Parathyroid adenoma (tissue), 2 donors: ENCODE measurements around the gene COLEC12.
A peak's percentile ranks its signal among the peaks of the same experiment; 100 is the strongest.

Experiments used
- H2AFZ ChIP-seq: fragments of 300-600 bp; sonication (generic); one replicate; pipeline ENCODE4 v1.7.0; 2017; ENCODE audit warnings: antibody characterized with exemption, mild to moderate bottlenecking
- H3K27ac ChIP-seq: fragments of 300-600 bp; sonication (generic); one replicate; pipeline ENCODE4 v1.7.0; 2017
- H3K27me3 ChIP-seq: fragments of 300-600 bp; sonication (generic); one replicate; pipeline ENCODE4 v1.7.0; 2017; ENCODE audit warnings: low read length; ENCODE audit not compliant: control insufficient read depth, insufficient read depth
- H3K36me3 ChIP-seq: fragments of 300-600 bp; sonication (generic); one replicate; pipeline ENCODE4 v1.7.0; 2017; ENCODE audit warnings: low read length; ENCODE audit not compliant: control insufficient read depth, insufficient read depth
- H3K4me1 ChIP-seq: fragments of 300-600 bp; sonication (generic); one replicate; pipeline ENCODE4 v1.7.0; 2017; ENCODE audit warnings: control low read depth
- H3K4me2 ChIP-seq: fragments of 300-600 bp; sonication (generic); one replicate; pipeline ENCODE4 v1.7.0; 2017; ENCODE audit warnings: low read length
- H3K4me3 ChIP-seq: fragments of 300-600 bp; sonication (generic); one replicate; pipeline ENCODE4 v1.7.0; 2017; ENCODE audit warnings: low read depth, low read length
- H3K79me2 ChIP-seq: fragments of 300-600 bp; sonication (generic); one replicate; pipeline ENCODE4 v1.7.0; 2017; ENCODE audit warnings: control low read depth
- H3K9ac ChIP-seq: fragments of 300-600 bp; sonication (generic); one replicate; pipeline ENCODE4 v1.7.0; 2017; ENCODE audit warnings: mild to moderate bottlenecking
- H3K9me3 ChIP-seq: fragments of 300-600 bp; sonication (generic); one replicate; pipeline ENCODE4 v1.7.0; 2017; ENCODE audit warnings: low read length; ENCODE audit not compliant: control insufficient read depth
- TF ChIP-seq, protein P1 (sequence below): fragments of 300-600 bp; sonication (generic); IDR thresholded peaks from one replicate; pipeline ENCODE4 v1.7.0; 2017; ENCODE audit warnings: antibody characterized with exemption, mild to moderate bottlenecking
- donor health status: primary hyperparathyroidism.

The COLEC12 gene

DNA sequence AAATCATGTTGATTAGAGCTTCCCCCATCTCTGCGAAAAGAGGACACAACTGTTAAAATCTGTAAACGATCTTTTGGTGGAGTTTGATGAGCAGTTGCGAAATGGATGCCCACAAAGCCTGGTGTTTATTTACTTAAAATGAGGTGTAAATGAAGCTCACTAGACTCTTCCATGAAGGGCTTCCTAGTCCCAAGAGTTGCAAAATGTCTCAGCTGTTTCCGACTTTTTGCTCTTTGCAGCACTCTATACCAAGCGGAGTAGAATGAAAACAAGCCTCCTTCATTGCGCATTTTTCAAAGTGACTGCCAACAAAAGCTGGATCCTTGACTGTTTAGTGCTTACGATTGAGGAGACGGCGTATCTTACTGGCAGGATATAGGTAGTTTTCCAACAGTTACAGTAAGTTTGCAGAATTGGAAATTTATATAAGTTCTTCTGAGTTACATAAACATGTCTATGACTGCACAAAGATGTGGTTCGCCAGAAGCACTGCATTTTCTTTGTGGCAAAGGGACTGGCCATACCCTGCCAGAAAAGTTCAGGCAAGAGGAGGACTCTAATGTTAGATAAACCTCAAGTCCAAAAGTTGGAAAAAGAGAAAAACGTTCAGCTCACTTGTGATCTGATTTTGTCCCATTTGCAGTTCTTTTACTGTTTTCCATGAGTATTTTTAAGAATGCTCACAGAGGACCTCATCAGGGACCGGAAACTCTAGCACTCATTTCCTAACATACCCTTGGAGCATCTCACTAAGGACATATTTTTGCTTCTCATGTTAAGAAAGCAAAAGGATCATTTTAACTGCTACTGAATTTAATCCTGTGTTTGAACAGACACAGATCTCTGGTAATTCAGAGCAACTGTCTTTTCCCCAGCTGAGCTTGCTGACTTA lies 42.7 kb downstream of the COLEC12 start:
- H3K79me2 ChIP-seq = no peaks in the 10 kb centered on the region
- peak overlapping the region; percentile 57 for H3K27ac ChIP-seq
- TF ChIP-seq, protein P1, sequence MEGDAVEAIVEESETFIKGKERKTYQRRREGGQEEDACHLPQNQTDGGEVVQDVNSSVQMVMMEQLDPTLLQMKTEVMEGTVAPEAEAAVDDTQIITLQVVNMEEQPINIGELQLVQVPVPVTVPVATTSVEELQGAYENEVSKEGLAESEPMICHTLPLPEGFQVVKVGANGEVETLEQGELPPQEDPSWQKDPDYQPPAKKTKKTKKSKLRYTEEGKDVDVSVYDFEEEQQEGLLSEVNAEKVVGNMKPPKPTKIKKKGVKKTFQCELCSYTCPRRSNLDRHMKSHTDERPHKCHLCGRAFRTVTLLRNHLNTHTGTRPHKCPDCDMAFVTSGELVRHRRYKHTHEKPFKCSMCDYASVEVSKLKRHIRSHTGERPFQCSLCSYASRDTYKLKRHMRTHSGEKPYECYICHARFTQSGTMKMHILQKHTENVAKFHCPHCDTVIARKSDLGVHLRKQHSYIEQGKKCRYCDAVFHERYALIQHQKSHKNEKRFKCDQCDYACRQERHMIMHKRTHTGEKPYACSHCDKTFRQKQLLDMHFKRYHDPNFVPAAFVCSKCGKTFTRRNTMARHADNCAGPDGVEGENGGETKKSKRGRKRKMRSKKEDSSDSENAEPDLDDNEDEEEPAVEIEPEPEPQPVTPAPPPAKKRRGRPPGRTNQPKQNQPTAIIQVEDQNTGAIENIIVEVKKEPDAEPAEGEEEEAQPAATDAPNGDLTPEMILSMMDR = no peak
- peaks cover 16% of the 10 kb centered on the region for H3K4me1 ChIP-seq
- H3K9ac ChIP-seq = no peak overlapping the region
- peak overlapping the region; percentile 34 for H3K4me2 ChIP-seq
- no peaks in the 10 kb centered on the region for H3K9me3 ChIP-seq
- H3K36me3 ChIP-seq = no peaks in the 10 kb centered on the region
- H3K27me3 ChIP-seq = no peaks in the 10 kb centered on the region
- peak overlapping the region; percentile 77 for H2AFZ ChIP-seq
- H3K4me3 ChIP-seq = no peak overlapping the region

DNA sequence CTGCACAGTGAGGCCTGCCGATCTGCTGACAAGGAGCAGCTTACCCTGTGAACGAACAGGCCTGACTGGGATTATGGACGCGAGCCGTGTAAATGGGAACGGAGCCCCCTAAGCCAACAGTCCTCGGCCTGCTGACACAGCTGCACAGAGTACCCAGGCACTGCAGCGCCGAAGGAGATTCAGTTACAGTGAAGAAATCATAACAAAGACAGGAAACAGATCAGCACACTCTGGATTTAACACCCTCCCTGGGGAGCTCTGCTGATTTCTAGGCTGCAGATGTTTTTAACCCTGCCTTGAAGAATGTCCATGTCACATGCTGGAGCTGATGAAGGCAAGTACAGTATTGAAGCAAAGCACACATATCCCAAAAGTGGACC lies 43.4 kb downstream of the COLEC12 start:
- H3K27me3 ChIP-seq = no peaks in the 10 kb centered on the region
- peak overlapping the region; percentile 34 for H3K4me2 ChIP-seq
- H3K9ac ChIP-seq = no peak overlapping the region
- H3K4me1 ChIP-seq = peaks cover 16% of the 10 kb centered on the region
- H3K36me3 ChIP-seq = no peaks in the 10 kb centered on the region
- H3K27ac ChIP-seq = peak overlapping the region; percentile 57
- peak overlapping the region; percentile 77 for H2AFZ ChIP-seq
- no peaks in the 10 kb centered on the region for H3K9me3 ChIP-seq
- no peak overlapping the region for H3K4me3 ChIP-seq
- TF ChIP-seq, protein P1 = no peak
- no peaks in the 10 kb centered on the region for H3K79me2 ChIP-seq

DNA sequence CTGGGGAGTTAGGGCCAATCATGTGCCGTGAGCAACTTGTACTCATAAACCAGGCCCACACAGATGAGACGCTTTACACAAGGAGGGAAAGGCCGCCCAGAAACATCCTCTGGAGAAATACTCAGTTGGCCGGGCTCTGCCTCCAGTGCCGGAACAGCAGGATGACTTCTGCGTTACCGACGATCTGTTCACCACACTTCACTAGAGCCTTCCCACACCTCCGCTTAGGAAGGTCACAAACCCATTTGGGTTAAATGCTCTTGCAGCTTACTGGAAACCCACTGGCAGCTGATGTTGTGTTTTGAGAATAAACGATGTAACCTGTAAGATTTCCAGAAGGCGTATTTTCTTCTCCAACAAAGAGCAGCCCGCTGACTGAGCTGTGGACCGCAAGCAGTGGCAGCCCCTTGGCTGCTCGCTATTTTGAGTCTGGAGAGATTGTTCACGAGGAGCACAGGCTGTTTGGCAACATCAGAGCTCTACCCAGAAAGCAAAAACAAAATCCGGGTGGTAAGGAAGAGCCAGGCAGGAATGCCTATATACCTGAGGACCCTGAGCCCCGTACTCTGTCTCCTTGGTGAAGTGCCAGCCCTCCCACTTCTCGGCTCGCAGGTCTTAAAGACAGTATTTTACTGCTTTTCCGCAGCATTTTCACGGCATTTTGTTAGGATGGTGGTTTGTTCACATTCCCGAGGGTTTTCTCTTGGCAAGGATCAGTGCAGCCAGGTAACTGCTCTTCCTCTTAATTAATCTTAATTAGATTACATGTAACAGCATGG lies 44.0 kb downstream of the COLEC12 start:
- Histone ChIP-seq H3K79me2 (no peaks in the 10 kb centered on the region), H2AFZ (peak overlapping the region; percentile 77), H3K4me3 (no peak overlapping the region), H3K9ac (no peak overlapping the region), H3K27ac (peak overlapping the region; percentile 57), H3K27me3 (no peaks in the 10 kb centered on the region), H3K9me3 (no peaks in the 10 kb centered on the region), H3K36me3 (no peaks in the 10 kb centered on the region), H3K4me1 (peaks cover 16% of the 10 kb centered on the region), H3K4me2 (peak overlapping the region; percentile 34)
- TF ChIP-seq, protein P1 = no peak

DNA sequence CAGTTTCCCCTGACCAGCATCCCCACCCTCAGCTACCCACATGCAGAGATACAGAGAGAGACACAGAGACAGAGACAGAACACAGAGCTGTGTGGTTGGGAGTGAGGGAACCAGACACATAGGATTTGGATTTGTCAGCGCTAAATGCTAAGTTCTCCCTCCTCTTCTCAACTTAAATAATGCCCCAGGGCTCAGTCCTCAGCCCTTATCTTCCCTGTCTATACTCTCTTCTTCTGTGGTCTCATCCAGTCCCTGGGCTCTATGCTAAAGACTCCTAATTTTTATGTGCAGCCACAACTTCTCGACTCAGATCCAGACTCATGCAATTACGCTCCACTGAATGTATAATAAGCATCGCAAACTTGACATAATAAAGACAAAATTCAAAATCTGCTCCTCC lies 47.1 kb downstream of the COLEC12 start:
- Histone ChIP-seq H3K27me3 (no peaks in the 10 kb centered on the region), H3K4me1 (peaks cover 16% of the 10 kb centered on the region), H2AFZ (no peak overlapping the region), H3K9ac (no peak overlapping the region), H3K9me3 (no peaks in the 10 kb centered on the region), H3K4me3 (no peak overlapping the region), H3K79me2 (no peaks in the 10 kb centered on the region), H3K27ac (no peak overlapping the region), H3K4me2 (no peak overlapping the region), H3K36me3 (no peaks in the 10 kb centered on the region)
- TF ChIP-seq, protein P1 = no peak
